Urinary bladder (tissue), 4 donors: ENCODE measurements around the gene LRFN2. TPM values are rescaled to one million over a fixed set of nuclear protein-coding genes. Genes with fewer than 3 reads are reported as not detected.

ENCODE experiments used
- DNase-seq: peaks from one replicate; pipeline ENCODE4 v3.0.0-alpha.2; 2015; ENCODE audit errors: extremely low spot score
- H3K27ac ChIP-seq: one replicate; pipeline ENCODE4 v1.5.1; 2013; ENCODE audit warnings: low read depth, mild to moderate bottlenecking, moderate library complexity
- H3K36me3 ChIP-seq: one replicate; pipeline ENCODE4 v1.6.1; 2013; ENCODE audit warnings: mild to moderate bottlenecking, moderate library complexity; ENCODE audit not compliant: insufficient read depth
- H3K4me1 ChIP-seq: one replicate; pipeline ENCODE4 v1.6.1; 2013; ENCODE audit warnings: mild to moderate bottlenecking, moderate library complexity; ENCODE audit not compliant: insufficient read depth
- H3K4me3 ChIP-seq: one replicate; pipeline ENCODE4 v1.5.1; 2013; ENCODE audit warnings: low read depth, low read length
- WGBS: extraction: QIAGEN DNeasy Blood & Tissue Kit; methylation state at CpG from one replicate; pipeline ENCODE4 v1.1.7; 2013; 5-methylcytosine and 5-hydroxymethylcytosine counted together
- polyA plus RNA-seq: library from polyadenylated mRNA; stranded (reverse); fragments of 200-250 nt; gene quantifications from one replicate; pipeline ENCODE4 v1.2.3, GENCODE V29; 2013
- total RNA-seq: library from RNA; depleted of rRNA; stranded (reverse); fragments of >200 nt; gene quantifications from one replicate; pipeline ENCODE4 v1.2.3, GENCODE V29; 2014
- donor health status: healthy with polysubstance abuse.
- donor health status: healthy.

LRFN2 gene
- total and polyA plus RNA-seq, 2 donors: 0.04 to 0.11 TPM

DNA sequence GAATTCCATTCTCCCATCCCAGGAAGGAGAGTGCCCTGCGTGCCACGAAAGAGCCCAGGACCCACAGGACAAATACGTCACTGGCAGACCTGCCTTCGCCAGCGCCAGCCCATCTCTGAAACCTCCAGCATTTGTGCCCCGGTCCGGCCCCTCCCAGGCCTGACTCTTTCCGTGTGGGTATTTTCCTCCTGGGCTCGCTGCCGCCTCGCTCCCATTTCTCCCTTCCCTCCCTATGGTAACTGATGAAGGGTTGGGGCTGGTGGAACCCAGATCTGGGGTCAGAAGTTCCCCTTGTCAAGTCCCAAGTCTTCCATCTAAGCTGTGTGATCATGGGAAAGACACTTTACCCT lies 208.5 kb downstream of the LRFN2 start:
- no peak overlapping the region for H3K4me3 ChIP-seq
- no peaks in the 10 kb centered on the region for H3K36me3 ChIP-seq
- WGBS: 97% methylated on average over 11 of the region's 11 CpGs
- DNase-seq: no peak
- H3K27ac ChIP-seq: no peak overlapping the region
- no peaks in the 10 kb centered on the region for H3K4me1 ChIP-seq

DNA sequence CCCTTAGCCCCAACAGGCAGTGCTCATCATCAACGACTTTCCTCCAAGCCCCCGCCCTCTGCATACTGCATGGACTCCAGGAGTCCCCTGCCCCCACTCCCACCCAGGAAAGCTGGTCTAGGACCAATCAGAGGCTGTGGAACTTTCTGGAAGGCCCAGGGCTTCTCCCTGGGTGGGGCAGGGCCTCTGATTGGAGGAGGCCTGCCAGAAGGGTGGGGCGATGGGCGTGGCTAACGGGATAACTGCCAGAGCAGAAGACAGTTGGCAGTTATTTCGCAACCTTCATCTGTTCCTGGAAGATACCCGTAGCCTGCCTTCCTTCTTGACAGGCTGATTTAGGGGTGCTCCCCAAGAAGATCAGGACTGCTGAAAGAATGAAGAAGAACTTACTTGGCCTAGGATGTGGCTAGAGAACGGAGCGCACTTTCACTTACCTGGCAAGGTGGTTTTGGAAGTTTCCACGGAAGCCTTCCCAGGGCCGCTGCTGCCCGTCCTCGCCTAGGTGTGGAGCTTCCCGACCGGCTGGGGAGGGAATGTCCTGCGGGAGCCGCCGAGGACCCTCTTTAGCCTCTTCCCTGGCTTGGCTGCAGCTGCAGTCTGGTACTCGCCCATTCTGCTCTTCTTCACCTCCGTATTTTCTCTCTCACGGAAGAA lies 209.0 kb downstream of the LRFN2 start:
- 91% methylated on average over 21 of the region's 21 CpGs for WGBS
- Histone ChIP-seq H3K4me3 (no peak overlapping the region), H3K27ac (no peak overlapping the region), H3K36me3 (no peaks in the 10 kb centered on the region), H3K4me1 (no peaks in the 10 kb centered on the region)
- DNase-seq: no peak

DNA sequence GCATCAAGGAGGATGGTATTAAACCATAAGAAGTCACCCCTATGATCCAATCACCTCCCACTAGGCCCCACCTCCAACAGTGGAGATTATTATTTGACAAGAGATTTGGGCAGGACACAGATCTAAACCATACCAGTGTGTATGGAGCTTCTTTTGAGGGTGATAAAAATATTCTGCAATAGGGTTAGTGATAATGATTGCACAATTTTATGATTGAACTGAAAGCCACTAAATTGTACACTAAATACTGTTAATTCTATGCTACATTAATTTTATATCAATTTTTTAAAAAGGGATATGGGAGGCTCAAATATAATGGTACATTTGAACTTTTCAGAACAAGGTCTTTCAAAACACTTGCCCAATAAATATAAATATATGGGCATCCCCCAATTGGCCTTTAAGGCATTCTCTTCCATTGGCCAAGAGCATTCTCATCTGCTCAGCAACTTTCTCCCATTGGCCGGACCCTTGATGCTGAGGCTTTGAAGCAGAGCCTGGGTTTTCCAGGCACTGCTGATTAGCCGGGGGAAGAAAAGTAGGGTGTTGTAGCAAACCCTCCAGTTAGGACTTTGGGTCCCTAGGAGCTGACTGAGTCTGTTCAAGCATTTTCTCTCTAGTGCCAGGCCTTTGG lies 209.9 kb downstream of the LRFN2 start:
- DNase-seq: no peak
- no peaks in the 10 kb centered on the region for H3K4me1 ChIP-seq
- H3K27ac ChIP-seq: no peak overlapping the region
- H3K36me3 ChIP-seq: no peaks in the 10 kb centered on the region
- no peak overlapping the region for H3K4me3 ChIP-seq
- WGBS: 94% methylated on average over 2 of the region's 2 CpGs

DNA sequence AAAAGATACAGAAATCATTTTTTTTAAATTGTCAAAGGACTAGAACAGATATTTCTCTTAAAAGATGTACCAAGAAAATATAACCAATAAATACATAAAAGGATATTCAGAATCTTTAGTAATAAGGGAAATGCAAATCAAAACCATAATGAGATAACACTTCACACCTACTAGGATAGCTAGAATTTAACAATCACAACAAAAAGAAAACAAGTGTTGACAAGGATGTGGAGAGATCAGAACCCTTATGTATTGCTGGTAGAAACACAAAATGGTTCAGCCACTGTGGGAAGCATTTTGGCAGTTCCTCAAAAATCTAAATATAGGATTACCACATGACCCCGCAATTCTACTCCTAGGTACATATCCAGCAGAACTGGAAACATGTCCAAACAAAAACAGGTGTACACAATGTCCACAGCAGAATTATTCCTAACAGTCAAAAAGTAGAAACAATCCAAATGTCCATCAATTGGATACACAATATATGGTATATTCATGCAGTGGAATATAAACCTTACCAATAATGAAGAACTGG lies 211.0 kb downstream of the LRFN2 start:
- 64% methylated on average over 1 of the region's 1 CpG for WGBS
- H3K4me1 ChIP-seq: no peaks in the 10 kb centered on the region
- H3K27ac ChIP-seq: no peak overlapping the region
- DNase-seq: no peak
- H3K4me3 ChIP-seq: no peak overlapping the region
- H3K36me3 ChIP-seq: no peaks in the 10 kb centered on the region

DNA sequence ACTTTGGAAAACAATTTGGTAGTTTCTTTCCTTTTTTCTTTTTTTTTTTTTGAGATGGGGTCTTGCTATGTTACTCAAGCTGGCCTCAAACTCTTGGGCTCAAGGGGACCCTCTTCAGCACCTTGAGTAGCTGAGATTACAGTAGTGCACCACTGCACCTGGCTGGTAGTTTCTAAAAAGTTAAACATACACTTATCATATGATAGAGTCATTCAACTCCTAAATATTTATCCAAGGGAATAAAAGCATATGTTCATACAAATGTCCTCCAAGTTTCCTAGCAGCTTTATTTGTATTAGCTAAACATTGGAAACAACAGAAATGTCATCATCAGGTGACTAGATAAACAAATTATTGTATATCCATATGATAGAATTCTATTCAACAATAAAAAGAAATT lies 213.9 kb downstream of the LRFN2 start:
- no peaks in the 10 kb centered on the region for H3K36me3 ChIP-seq
- H3K4me3 ChIP-seq: no peak overlapping the region
- no peak for DNase-seq
- H3K4me1 ChIP-seq: no peaks in the 10 kb centered on the region
- H3K27ac ChIP-seq: no peak overlapping the region

DNA sequence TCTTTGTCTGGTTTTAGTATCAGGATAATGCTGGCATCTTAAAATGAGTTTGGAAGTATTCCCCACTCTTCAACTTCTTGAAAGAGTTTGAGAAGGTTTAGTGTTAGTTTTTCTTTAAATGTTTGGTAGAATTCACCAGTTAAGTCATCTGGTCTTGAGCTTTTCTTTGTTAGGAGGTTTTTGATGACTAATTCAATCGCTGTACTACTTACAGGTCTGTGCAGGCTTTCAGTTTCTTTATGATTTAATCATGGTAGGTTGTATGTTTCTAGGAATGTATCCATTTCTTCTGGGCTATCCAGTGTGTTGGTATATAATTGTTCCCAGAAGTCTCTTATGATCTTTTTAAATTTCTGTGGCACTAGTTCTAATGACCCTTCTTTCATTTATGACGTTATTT lies 215.5 kb downstream of the LRFN2 start:
- DNase-seq: no peak
- H3K4me1 ChIP-seq: no peaks in the 10 kb centered on the region
- H3K36me3 ChIP-seq: no peaks in the 10 kb centered on the region
- H3K27ac ChIP-seq: no peak overlapping the region
- H3K4me3 ChIP-seq: no peak overlapping the region
- WGBS: 70% methylated on average over 2 of the region's 2 CpGs

DNA sequence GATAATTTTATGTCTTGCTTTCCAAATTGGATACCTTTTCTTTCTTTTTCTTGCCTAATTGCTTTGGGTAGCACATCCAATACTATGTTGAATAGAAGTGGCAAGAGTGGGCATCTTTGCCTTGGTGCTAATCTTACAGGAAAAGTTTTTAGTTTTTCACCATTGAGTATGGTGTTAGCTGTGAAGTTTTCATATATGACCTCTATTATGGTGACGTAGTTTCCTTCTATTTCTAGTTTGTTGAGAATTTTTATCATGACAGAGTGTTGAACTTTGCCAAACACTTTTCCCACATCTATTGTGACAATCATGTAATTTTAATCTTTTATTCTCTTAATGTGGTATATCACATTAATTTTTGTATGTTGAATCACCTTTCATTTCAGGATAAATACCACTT lies 216.1 kb downstream of the LRFN2 start:
- WGBS: 85% methylated on average over 1 of the region's 1 CpG
- Histone ChIP-seq H3K36me3 (no peaks in the 10 kb centered on the region), H3K27ac (no peak overlapping the region), H3K4me1 (no peaks in the 10 kb centered on the region), H3K4me3 (no peak overlapping the region)
- no peak for DNase-seq

DNA sequence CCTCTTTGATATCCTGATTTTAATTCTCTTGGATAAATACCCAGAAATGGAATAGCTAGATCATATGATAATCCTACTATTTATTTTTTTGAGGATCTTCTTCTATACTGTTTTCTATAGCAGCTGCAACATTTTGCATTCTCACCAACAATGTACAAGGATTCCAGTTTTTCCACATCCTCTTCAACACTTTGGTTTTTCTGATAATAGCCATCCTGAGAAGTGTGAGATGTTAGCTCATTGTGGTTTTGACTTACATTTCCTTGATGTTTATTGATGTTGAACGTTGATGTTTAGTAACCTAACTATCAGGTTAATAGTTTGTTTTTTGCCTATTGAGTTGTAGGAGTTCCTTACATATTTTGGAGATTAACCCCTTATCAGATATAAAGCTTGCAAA lies 217.3 kb downstream of the LRFN2 start:
- WGBS: 16% methylated on average over 1 of the region's 1 CpG
- Histone ChIP-seq H3K36me3 (no peaks in the 10 kb centered on the region), H3K4me1 (no peaks in the 10 kb centered on the region), H3K27ac (no peak overlapping the region), H3K4me3 (no peak overlapping the region)
- no peak for DNase-seq

DNA sequence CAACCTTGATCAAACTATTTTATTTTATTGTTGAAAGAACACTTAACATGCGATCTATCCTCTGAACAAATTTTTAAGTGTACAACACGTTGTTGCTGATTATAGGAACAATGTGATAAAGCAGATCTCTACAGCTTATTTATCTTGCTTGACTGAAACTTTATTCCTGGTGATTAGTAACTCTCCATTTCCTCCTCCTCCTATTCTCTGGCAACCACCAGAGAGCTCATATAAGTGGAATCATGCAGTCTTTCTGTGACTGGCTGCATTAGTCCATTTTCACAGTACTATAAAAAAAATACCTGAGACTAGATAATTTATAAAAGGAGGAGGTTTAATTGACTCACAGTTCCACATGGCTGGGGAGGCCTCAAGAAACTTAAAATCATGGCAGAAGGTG lies 218.1 kb downstream of the LRFN2 start:
- Histone ChIP-seq H3K36me3 (no peaks in the 10 kb centered on the region), H3K4me3 (no peak overlapping the region), H3K4me1 (no peaks in the 10 kb centered on the region), H3K27ac (no peak overlapping the region)
- no peak for DNase-seq
- WGBS: 37% methylated on average over 2 of the region's 2 CpGs

DNA sequence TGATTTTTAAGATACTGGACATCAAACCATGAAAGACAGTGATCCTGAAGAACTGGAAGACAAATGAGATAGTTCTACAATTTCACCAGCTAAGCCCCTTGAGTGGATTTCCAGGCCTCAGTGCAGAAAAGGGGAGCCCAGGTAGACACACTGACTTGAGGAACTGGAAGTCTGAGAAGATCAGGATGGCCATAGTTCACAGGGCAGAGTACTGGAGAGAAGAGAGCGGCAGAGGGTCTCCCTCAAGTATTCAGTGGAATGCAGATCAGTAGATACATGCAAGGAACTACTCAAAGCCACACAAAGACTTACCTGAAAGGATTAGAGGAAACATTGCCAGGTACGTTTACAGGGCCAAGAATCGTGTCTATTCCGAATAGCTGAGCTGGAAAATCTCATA lies 224.3 kb downstream of the LRFN2 start:
- DNase-seq: no peak
- no peak overlapping the region for H3K4me3 ChIP-seq
- H3K4me1 ChIP-seq: no peaks in the 10 kb centered on the region
- no peaks in the 10 kb centered on the region for H3K36me3 ChIP-seq
- no peak overlapping the region for H3K27ac ChIP-seq
- WGBS: 74% methylated on average over 4 of the region's 4 CpGs

DNA sequence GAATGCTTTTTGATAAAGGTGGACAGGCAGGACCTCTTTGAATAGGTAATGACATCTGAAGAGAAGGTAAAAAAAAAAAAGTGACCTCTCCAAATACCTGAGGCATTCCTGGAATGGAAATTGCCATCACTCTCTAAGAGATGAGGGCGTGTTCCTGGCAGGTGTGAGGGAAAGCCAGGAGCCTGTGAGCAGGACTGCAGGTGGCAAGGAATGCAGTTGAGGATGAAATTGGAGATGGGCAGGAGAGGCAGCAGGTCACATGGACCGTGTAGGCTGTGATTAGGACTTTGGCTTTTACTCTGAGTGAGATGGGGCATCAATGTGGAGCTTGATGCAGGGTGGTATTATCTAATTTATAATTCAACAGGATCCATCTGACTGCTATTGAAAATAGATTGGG lies 227.4 kb downstream of the LRFN2 start:
- H3K36me3 ChIP-seq: no peaks in the 10 kb centered on the region
- 48% methylated on average over 2 of the region's 2 CpGs for WGBS
- H3K4me3 ChIP-seq: no peak overlapping the region
- H3K4me1 ChIP-seq: no peaks in the 10 kb centered on the region
- no peak overlapping the region for H3K27ac ChIP-seq
- DNase-seq: no peak

DNA sequence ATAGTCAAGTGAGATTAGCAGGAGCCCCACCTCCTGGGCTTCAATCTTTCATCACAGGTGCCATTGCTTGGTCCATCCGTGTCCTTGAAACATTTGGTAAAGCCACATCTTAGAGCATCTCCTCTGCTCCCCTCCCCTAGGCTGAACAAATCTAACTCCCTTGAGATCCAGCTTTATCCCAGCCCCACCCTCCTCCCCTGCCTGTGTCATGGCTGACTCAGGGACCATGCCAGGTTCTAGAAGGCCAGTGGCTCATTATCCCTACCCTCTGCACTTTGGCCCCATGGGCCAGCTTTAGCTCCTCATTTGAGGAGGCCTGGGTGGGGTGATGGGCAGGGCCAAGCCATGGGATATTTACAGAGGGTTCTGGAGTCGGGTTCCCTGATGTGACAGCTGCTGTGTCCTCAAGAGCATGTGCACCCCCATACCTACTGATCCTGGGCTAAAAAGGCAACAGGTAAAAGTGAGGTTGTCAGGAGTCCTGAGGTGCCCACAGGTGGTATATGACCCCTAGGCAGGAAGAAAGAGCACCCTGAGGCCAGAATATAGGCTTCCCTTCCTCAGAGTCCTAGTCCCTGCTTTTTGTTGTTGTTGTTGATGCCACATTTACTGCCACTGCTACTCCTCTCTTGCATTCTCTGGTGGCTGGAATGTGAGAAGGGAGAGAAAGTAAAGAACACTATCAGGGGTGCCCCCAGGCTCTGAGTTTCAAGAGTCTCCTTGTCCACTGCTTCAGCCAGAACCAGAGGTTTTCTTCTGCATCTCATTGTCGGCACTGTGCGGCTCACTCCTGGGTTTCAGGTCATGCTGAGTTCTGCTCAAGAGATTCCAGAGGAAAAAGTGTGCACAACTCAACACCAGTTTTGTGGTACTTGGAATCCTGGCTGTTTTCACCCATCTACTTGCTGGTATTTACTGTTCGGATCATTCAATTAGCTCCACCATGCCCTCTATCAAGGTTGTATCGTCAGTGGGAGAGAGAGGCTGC lies 228.4 kb downstream of the LRFN2 start:
- no peak for DNase-seq
- 91% methylated on average over 6 of the region's 6 CpGs for WGBS
- no peak overlapping the region for H3K4me3 ChIP-seq
- no peaks in the 10 kb centered on the region for H3K36me3 ChIP-seq
- H3K4me1 ChIP-seq: no peaks in the 10 kb centered on the region
- H3K27ac ChIP-seq: no peak overlapping the region

DNA sequence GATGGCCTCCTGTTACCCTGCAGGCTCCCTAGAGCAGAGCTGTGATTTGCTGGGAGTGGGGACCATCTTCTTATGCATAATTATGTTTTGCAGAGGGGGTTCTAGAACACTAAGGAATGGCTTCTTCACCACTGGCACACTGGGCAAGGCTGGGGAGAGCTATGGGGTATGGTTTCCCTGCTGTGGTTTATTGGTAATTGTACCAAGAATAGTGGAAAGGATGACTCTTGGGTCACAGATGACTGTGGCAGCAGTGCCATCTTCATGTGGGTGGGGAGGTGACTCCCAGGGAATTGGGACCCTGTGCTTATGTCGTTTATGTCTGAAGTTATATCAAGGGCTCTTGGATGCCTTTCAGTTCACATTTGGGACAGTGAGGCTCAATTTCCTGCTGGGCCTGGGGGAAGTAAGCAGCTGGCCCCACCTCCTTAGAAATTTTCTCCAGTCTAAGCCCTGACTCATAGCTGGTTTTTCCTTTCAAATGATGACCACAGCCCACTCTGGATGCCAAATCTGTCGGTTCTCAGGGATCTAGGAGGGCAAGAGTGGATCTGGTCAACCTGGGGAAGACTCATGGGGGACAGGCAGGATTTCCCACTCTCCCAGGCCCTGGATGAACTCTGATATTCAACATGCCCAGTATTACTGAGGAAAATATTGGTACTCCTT lies 230.8 kb downstream of the LRFN2 start:
- no peak overlapping the region for H3K27ac ChIP-seq
- H3K4me3 ChIP-seq: no peak overlapping the region
- H3K4me1 ChIP-seq: no peaks in the 10 kb centered on the region
- no peak for DNase-seq
- no peaks in the 10 kb centered on the region for H3K36me3 ChIP-seq
- 62% methylated on average over 2 of the region's 2 CpGs for WGBS
